ENCODE results near the gene SCGB3A1.

- no peak for TF ChIP-seq CTCF (IDR thresholded peaks at IDR 0.05)
- TF ChIP-seq POLR2A (IDR thresholded peaks at IDR 0.05), result no peak
These were observed 7.0 kb upstream of the SCGB3A1 start for GRCh38 chr5:180598316-180598701.
